Common myeloid progenitor, CD34-positive (primary cell): ENCODE results near the gene GLT6D1.
"Not testable (repeated sequence)": the region's sequence is repeated elsewhere in the genome, so short reads cannot be mapped to it uniquely, and the experiment has no call there.

Experiments
- CTCF ChIA-PET: fragments of 350-600 bp; sonication (Branson Sonifier 250); formaldehyde crosslinking; loops from one replicate; lab custom pipeline; 2021; ENCODE audit warnings: antibody characterized with exemption; lab: Charles Lee
- POLR2A ChIA-PET: fragments of 350-600 bp; sonication (Branson Sonifier 250); formaldehyde crosslinking; loops from one replicate; lab custom pipeline; 2021; ENCODE audit warnings: antibody characterized with exemption; lab: Charles Lee
- DNase-seq, 3 donors: peaks; one replicate each; pipeline versions ENCODE4 v3.0.0 to v3.0.0-alpha.2; 2013
- H3K27ac ChIP-seq, 2 experiments: 1 replicate in 1 of 2; 2 replicates in 1 of 2; pipeline ENCODE4 v1.7.0; 2013; ENCODE audit warnings: inconsistent platforms in 2 of 2, low read length in 2 of 2, mild to moderate bottlenecking in 2 of 2, low read depth in 1 of 2, moderate library complexity in 1 of 2; ENCODE audit not compliant: severe bottlenecking in 2 of 2, insufficient read depth in 1 of 2, poor library complexity in 1 of 2
- H3K27me3 ChIP-seq, 5 experiments: replicated peaks in 2 of 5; 1 replicate in 3 of 5; 2 replicates in 2 of 5; pipeline versions ENCODE4 v1.6.1 to v1.7.0; 2013; ENCODE audit warnings: low read length in 4 of 5, mild to moderate bottlenecking in 2 of 5, moderate library complexity in 2 of 5, inconsistent platforms in 1 of 5; ENCODE audit not compliant: insufficient read depth in 5 of 5, control insufficient read depth in 4 of 5
- H3K36me3 ChIP-seq, 4 experiments: 1 replicate in 2 of 4; 2 replicates in 2 of 4; pipeline versions ENCODE4 v1.6.1 to v1.7.0; 2013; ENCODE audit warnings: low read length in 3 of 4, control low read depth in 1 of 4, mild to moderate bottlenecking in 1 of 4; ENCODE audit not compliant: control insufficient read depth in 4 of 4, insufficient read depth in 4 of 4
- H3K4me1 ChIP-seq, 4 experiments: 1 replicate in 3 of 4; 2 replicates in 1 of 4; pipeline versions ENCODE4 v1.6.1 to v1.7.1; 2013; ENCODE audit warnings: low read length in 3 of 4, mild to moderate bottlenecking in 3 of 4, control low read depth in 1 of 4, inconsistent platforms in 1 of 4, moderate library complexity in 1 of 4; ENCODE audit not compliant: control insufficient read depth in 4 of 4, insufficient read depth in 4 of 4; ENCODE audit errors: control extremely low read depth in 1 of 4
- H3K4me3 ChIP-seq, 7 experiments: 1 replicate in 4 of 7; 2 replicates in 3 of 7; pipeline versions ENCODE4 v1.5.1 to v1.7.0; 2013; ENCODE audit warnings: mild to moderate bottlenecking in 7 of 7, low read length in 6 of 7, moderate library complexity in 6 of 7, inconsistent platforms in 2 of 7, low read depth in 2 of 7, control low read depth in 1 of 7; ENCODE audit not compliant: insufficient read depth in 4 of 7, control insufficient read depth in 1 of 7; ENCODE audit errors: extremely low read depth in 1 of 7
- H3K9me3 ChIP-seq, 5 experiments: 1 replicate in 4 of 5; 2 replicates in 1 of 5; pipeline versions ENCODE4 v1.6.1 to v1.7.1; 2013; ENCODE audit warnings: low read length in 4 of 5, mild to moderate bottlenecking in 2 of 5, inconsistent platforms in 1 of 5, low read depth in 1 of 5, moderate library complexity in 1 of 5; ENCODE audit not compliant: control insufficient read depth in 4 of 5, insufficient read depth in 2 of 5; ENCODE audit errors: control extremely low read depth in 1 of 5
- WGBS: methylation state at CpG from one replicate; pipeline ENCODE4 v1.1.5; 2013; ENCODE audit not compliant: insufficient coverage; 5-methylcytosine and 5-hydroxymethylcytosine counted together

The GLT6D1 gene

GRCh38 chr9:135670721-135671590, 31.6 kb upstream of the GLT6D1 start:
- Histone ChIP-seq H3K4me1 (no peaks in the 10 kb centered on the region), H3K4me3 (no peak overlapping the region), H3K27ac (no peak overlapping the region), H3K27me3 (peaks cover 0 to 17% (median 0%) of the 10 kb centered on the region in 5 experiments), H3K36me3 (no peaks in the 10 kb centered on the region), H3K9me3 (peaks cover 0 to 3% (median 0%) of the 10 kb centered on the region in 5 experiments)
- 89% methylated on average over 38 of the region's 41 CpGs for WGBS
- POLR2A ChIA-PET, result no interaction called here
- CTCF ChIA-PET, result no interaction called here
- no peak for DNase-seq

GRCh38 chr9:135669616-135670285, 30.4 kb upstream of the GLT6D1 start:
- POLR2A ChIA-PET, result no interaction called here
- Histone ChIP-seq H3K4me3 (no peak overlapping the region), H3K36me3 (no peaks in the 10 kb centered on the region), H3K9me3 (peaks cover 0 to 3% (median 0%) of the 10 kb centered on the region in 5 experiments), H3K27me3 (peaks cover 0 to 21% (median 0%) of the 10 kb centered on the region in 5 experiments), H3K27ac (no peak overlapping the region), H3K4me1 (no peaks in the 10 kb centered on the region)
- no peak for DNase-seq
- CTCF ChIA-PET, result no interaction called here
- 97% methylated on average over 5 of the region's 9 CpGs for WGBS

- POLR2A ChIA-PET, result not testable (repeated sequence)
- WGBS, result 100% methylated on average over 5 of the region's 5 CpGs
Measured at GRCh38 chr9:135669018-135669417, 29.7 kb upstream of the GLT6D1 start.

GRCh38 chr9:135667463-135668001, 28.2 kb upstream of the GLT6D1 start:
- Histone ChIP-seq H3K36me3 (no peaks in the 10 kb centered on the region), H3K9me3 (peaks cover 0 to 3% (median 0%) of the 10 kb centered on the region in 5 experiments), H3K4me1 (no peaks in the 10 kb centered on the region), H3K4me3 (no peak overlapping the region), H3K27me3 (peaks cover 0 to 16% (median 0%) of the 10 kb centered on the region in 5 experiments), H3K27ac (no peak overlapping the region)
- no peak for DNase-seq
- CTCF ChIA-PET, result no interaction called here
- POLR2A ChIA-PET, result no interaction called here
- 94% methylated on average over 6 of the region's 9 CpGs for WGBS

More at GRCh38 chr9:135669018-135669417, 29.7 kb upstream of the GLT6D1 start:
- H3K4me1 ChIP-seq, DNase-seq, H3K4me3 ChIP-seq, H3K36me3 ChIP-seq, H3K27ac ChIP-seq, H3K9me3 ChIP-seq, CTCF ChIA-PET: not testable (repeated sequence)
- peaks cover 0 to 18% (median 0%) of the 10 kb centered on the region in 5 experiments for H3K27me3 ChIP-seq

GRCh38 chr9:135666534-135667462, 27.5 kb upstream of the GLT6D1 start:
- ChIA-PET POLR2A (no interaction called here), CTCF (no interaction called here)
- Histone ChIP-seq H3K27me3 (peaks cover 0 to 13% (median 0%) of the 10 kb centered on the region in 5 experiments), H3K4me1 (no peaks in the 10 kb centered on the region), H3K4me3 (no peak overlapping the region), H3K9me3 (peaks cover 0 to 3% (median 0%) of the 10 kb centered on the region in 5 experiments), H3K27ac (no peak overlapping the region), H3K36me3 (no peaks in the 10 kb centered on the region)
- no peak for DNase-seq
- 82% methylated on average over 21 of the region's 29 CpGs for WGBS

GRCh38 chr9:135665795-135666189, 26.5 kb upstream of the GLT6D1 start:
- CTCF ChIA-PET, result no interaction called here
- H3K4me3 ChIP-seq, result no peak overlapping the region
- H3K36me3 ChIP-seq, result no peaks in the 10 kb centered on the region
- H3K27me3 ChIP-seq, result peaks cover 0 to 8% (median 0%) of the 10 kb centered on the region in 5 experiments
- H3K4me1 ChIP-seq, result no peaks in the 10 kb centered on the region
- no peak for DNase-seq
- POLR2A ChIA-PET, result no interaction called here
- H3K27ac ChIP-seq, result no peak overlapping the region
- WGBS, result 74% methylated on average over 9 of the region's 12 CpGs
- H3K9me3 ChIP-seq, result peaks cover 0 to 3% (median 0%) of the 10 kb centered on the region in 5 experiments
